GM21423 (cell line): Measurements from ENCODE around the gene BLMH.

Experiments used
- ATAC-seq: cut with Tn5 transposase; IDR thresholded peaks from one replicate; pipeline ENCODE4 v1.9.1; 2021; ENCODE audit warnings: mild to moderate bottlenecking, moderate library complexity; ENCODE audit not compliant: unreplicated experiment

The BLMH gene, protein sequence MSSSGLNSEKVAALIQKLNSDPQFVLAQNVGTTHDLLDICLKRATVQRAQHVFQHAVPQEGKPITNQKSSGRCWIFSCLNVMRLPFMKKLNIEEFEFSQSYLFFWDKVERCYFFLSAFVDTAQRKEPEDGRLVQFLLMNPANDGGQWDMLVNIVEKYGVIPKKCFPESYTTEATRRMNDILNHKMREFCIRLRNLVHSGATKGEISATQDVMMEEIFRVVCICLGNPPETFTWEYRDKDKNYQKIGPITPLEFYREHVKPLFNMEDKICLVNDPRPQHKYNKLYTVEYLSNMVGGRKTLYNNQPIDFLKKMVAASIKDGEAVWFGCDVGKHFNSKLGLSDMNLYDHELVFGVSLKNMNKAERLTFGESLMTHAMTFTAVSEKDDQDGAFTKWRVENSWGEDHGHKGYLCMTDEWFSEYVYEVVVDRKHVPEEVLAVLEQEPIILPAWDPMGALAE

DNA sequence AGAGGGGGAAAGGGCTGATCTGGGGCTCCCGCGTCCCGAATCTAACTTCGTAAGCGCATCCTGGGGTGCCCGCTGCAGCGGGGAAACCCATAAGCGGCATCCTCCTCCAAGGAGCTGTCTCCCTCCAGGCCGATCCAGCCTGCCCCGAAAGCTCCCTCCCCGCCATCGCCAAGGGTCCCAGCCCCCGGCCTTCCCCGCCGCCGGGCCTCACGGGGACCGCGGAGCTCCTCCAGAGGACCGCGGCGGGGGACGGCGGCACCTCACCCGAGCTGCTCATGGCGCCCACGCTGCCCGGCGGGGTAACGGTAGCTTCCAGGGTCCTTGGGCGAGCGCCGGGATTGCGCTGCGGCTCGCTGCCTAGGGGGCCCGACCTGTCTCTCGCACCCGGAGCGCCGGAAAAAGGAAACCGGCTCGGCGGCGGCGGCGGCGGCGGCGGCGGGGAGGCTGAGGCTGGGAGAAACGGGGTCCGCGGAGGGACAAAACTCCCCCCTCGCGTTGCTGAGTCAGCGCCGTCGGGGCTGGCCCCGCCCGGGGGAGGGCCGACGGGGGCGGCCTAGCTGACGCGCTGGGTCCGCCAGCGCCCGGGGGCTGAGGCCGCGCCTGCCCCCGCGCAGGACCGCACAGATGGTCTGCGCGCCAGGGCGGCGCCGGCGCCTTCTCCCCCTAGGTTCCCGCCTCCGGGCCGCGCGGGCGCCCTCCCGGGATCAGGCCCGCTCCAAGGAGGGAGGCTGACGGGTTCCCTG, at the start of gene BLMH:
Gene BLMH (minus strand): TSS at position 402 of the 743 bp plus-strand sequence. CDS start 125 bp downstream, at position 277.
- peak; percentile 79 for ATAC-seq

DNA sequence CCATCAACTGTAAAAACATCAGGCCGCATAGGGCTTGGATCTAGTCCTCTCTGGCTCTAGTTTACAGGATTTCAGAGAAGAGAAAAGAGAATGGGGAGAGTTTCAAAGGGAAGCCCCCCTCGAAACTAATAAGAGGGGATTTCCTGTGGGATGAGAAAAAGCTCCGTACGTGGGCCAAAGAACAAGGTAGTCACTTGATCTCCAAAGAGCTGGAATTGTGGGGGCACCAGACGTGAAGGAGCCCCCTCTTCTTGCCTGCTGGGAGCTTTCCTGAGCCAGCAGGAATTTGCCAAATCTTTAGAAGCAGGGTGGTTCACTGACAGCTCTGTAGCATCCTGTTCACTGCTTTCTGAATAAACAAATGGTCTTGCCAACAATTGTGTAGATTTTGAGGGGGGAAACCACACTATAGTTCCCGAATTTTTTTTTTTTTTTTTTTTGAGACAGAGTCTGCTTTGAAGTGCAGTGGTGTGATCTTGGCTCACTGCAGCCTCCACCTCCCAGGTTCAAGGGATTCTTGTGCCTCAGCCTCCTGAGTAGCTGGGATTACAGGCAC, 49.1 kb upstream of the BLMH start:
- ATAC-seq: no peak

DNA sequence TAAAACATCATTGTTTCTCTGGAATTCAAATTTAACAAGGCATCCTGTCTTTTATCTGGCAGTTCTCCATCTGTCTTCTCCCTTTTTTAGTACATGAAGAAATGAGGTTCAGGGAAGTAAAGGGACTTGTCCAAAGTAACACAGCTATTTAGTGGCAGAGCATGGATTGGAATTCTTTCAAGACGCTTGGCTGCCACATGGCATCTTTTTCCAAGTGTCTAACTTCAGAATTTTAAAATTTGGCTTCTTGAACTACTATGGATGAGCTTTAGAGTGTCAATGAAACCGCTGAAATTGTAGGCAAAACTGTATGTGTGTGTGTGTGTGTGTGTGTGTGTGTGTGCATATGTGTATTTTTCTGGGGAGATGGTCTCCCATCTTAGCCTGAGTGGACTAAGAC, 47.3 kb upstream of the BLMH start:
- no peak for ATAC-seq

DNA sequence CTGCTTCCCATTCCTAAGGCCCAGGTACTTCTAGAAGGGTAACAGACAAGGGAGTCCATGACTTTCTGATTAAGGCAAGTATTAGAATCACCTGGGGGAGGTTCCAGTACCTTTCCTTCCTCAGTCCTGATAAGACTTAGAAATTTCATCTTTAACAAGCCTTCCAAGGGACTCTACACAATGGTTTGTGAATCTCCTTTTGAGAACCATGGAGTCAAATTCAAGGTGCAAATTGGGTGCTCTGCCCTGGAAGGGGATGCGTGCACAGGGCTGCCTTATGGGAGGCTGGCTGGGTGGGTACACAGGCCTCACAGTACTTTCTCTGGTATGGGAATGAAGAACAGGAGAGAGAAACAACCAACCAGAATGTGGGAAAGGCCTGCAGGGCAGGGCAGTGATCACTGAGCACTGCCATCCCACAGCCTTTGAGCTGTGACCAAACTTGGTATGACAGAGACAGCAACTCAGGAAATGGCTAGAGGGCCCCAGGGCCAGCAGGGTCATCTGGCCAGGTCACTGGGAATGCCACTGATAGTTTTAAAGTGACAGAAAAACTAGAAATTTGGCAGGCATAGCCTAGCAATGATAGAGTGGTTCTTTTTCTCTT, 45.8 kb upstream of the BLMH start:
- ATAC-seq: no peak

DNA sequence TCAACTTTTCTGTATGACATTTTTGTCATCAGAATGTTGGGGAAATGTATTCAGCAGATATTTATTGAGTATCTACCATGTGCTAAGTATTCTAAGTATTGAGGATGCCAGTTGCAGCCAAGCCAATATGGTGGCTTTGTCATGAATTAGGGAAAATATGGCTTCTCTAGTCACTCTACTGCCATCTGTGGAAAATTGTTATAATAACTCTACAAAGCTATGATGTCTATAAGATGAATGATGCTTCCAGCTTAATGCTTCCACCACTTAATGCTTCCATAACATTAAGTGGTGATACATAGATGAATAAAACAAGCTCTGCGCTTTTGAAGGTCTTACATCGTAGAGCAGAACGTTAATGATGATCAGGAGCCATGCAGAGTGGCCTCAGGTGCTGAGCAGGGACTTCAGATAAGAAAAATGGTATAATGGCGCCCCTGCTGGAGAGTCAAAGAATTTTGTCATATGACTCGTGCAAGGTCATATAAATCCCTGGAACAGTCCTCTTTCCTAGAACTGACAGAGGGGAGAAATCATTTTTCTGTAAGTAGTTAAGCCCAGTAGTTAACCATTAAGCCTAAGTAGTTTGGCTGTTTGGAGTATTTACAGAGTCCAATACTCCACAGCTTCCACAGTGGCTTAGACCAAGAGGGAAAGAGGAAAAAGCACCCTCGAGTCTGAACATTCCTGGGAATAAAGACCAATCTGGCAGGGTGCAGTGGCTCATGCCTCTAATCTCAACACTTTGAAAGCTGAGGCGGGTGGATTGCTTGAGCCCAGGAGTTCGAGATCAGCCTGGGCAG, 44.8 kb upstream of the BLMH start:
- ATAC-seq: no peak

DNA sequence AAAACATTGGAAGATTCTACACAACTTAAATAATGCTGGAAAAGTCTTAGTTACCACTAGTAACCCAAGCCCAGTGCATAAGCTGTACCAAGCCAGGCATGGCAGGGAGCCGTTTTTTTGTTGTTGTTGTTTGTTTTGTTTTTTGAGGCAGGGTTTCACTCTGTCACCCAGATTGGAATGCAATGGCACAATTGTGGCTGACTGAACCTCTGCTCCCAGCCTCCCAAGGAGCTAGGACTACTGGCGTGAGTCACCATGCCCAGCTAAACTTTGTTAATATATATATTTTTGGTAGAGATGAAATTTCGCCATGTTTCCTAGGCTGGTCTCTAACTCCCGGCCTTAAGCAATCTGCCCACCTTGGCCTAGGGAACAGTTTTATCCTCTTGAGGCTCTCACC, 42.7 kb upstream of the BLMH start:
- no peak for ATAC-seq

DNA sequence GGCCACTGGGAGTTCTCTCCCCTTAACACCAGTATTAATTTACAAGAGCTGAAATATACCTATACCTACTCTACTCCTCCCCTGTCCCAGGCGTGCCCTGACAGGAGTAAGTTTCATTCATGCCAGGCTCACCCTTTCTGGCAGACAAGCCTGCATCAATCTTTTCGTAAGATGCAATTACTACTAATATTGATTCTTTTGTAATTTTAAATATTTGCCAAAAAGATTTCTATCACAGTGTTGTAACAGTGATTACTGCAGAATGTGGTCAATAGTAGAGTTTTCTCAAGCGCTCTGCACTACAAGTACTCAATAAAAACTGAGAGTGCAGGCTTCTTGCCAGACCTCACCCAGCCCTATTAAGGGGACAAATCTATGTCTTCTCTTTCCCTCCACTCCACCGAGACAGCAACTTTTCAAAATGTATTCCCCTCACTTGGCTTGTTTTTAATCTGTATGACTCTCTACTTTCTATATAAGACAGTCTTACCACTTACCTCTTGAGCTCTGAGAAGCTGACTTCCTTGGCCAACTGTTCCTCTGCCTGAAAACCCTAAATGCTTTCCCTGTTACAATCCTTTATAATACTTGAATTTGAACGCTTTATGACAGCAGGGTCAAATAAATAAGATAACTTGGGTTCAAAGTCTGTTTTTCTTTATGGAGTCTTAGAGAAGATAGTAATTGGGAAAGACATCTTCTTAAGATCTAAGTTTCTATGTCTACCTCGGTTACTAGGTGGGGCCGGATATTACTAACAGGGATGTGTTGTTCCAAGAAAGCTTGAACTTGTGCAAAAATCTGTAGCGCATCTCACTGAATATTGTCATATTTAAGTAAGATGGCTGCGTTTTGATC, 42.0 kb upstream of the BLMH start, which contains the start of gene TMIGD1:
Gene TMIGD1 (minus strand): TSS at position 555 of the 858 bp plus-strand sequence. CDS start 1,924 bp downstream, outside the sequence.
- no peak for ATAC-seq

DNA sequence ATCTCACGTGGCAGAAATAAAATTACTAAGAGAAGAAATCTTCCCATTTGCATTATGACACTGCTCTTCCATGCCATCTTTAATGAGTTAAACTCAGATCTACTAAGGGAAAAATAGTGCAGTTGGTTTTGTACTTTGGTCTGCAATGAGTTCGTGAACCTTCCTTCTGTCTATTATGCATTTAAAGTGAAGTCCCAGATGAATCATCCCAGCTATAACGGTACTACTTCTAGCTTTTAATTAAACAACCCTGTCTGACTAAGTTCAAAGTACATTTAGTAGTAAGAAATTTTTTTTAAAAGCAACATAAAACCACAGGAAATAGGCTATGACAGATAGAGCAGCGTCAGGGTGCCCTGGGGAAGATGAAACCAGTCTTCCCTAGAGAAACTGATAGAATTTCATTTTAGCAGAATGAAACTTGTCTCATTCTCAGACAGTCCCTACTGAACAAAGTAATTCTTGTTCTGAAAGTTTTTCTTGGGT, 40.4 kb upstream of the BLMH start:
- peak; percentile 70 for ATAC-seq

DNA sequence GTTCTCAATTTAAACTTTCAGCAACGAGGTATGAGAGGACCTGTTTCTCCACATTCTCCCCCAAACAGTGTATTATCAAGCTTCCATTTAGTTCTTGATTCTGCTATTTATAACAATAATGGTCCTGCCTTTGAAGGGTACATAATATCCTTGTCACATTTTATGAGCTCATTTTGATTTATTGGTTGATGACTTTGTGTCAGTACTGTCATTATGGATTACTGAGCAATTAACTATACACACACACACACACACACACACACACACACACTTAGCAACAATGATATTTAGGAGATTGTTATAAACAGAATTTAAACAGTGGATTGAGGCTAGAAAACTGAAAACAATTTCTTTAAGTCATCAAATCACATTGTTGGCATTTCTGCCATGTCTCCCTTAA, 35.1 kb upstream of the BLMH start:
- ATAC-seq: no peak

DNA sequence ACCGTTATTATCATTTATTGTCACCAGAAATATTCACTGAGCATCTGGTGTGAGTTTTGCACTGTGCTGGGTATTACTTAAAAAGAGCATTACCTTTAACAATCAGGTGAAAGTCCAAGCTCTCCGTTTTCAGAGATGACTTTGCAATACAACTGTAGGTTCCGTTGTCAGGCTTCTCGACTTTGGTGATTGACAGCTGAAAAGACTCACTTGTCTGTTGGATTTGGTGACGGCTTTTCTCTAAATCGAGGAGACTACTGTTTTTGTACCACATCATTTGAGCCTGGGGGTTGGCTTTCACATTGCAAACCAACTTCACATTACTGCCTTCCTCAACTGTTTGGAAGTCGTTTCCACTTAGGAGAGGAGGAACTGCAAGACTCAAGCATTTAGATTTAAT, 33.0 kb upstream of the BLMH start:
- ATAC-seq: no peak

DNA sequence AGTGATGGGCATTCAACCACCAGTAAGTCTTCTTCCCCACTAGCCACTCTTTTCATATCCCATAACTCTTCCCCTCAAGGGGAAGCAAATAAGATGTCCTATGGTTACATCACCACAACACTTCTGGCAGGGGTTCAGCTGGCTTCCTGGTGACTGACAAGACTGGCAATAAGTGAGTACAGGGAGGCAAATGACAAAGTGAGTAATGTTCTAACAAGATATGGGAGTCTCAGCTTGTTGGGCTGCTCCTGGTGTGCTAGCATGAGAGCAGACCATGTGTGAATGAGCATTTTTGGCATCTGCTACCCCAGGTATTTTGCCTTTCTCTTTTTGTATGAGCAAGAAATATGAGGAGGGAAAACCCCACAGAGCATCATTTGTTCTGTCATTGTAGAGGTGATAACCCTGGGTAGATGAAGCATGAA, 32.2 kb upstream of the BLMH start:
- ATAC-seq: no peak

DNA sequence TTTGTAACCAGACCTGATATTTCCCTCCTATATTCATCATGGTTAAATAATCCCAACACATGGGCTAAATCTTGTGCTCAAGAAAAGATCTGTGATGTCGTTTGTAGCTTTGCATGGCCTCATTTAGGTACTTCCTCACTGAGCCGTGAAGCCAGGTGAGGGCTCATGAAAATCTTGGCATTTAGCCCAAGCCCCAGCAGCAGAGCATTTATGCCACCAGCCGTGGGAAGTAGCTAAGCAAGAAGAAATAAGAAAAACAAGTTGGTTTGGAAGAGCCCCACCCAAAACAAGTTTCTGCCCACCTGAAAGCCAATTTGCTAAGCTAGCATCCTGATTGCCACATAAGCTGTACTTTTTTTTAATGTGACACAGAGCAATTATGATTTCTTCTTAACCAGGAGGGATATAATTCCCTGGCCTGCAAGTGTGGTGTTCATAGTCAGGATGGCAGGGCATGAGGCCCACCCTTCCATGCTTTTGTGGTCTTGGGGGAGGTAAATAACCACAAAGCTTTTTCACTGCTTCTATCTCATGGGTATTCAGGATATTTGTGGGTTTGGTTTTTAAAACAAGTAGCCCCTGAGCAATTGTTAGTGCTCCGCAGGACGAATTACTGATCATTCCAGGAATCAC, 31.6 kb upstream of the BLMH start:
- ATAC-seq: no peak

DNA sequence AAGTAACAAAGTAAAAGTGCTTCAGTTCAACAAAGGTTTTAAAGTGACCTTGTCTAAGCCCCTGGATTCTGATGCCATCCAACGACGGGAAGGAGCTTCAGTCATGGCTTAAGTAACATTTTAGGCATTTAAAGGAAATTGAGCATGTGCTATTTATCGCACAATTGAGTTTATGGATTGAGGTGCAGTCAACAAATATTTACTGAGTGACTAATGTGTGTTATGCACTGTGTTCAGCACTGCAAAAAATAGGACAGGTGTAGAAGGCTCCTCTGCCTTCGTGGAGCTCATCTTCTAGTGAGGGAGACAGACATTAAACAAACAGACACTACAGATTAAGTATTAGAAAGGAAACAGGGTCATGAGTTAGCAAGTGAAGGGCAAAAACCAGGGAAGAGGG, 29.6 kb upstream of the BLMH start:
- ATAC-seq: no peak

DNA sequence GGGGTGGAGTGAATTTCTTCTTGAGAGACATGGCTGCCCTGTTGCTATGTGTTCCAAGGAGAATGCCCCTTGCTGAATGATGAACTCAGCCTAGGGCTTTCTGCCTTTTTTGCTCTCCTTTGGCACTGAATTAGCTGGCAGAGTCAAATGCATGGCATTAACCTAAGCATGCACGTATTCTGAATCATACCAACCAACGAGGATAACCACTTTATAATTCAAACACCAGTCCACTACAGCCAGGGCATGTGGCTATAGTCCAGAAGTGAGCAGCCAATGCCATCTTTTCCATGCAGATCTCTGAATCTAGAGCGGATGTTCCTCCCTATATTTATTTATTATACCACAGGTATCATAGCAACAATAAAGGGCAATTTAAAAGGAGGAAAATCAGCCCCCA, 26.4 kb upstream of the BLMH start:
- ATAC-seq: no peak

DNA sequence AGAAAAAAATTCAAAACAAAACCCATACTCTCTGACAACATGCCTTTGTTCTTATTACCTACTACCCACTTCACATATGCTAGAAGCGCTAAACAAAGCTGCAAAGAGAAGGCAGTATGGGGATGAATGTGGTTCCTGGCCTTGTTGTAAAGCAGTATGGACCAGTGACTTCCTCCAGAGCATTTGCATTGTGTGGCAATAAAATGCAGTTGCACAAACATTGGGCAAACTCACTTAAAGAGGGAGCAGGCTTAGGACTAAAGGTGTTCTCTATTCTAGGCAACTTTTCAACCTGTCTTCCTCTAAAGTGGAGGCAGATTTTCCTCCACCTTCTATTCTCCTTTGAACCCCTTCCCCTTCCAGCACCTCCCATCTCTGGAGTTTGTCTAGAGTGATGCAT, 25.0 kb upstream of the BLMH start:
- no peak for ATAC-seq

DNA sequence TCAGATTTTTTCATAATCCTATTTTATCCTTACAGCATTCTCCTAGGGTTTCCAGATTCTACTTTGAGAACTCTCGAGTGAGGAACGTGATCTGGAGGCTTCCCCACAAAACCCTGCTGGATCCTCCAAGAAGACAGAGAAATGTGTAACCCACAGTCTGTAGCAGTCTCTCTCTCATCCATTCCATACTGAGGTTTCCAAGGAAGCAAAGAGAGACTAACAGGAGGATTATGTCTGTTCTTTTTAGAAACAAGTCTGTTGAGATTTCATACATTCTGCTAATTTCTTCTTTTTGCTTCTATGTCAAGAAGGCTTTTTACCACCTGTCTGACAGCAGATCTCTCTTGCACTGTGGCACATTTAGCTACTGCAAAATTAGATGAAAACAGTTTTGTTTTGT, 23.4 kb upstream of the BLMH start:
- no peak for ATAC-seq

DNA sequence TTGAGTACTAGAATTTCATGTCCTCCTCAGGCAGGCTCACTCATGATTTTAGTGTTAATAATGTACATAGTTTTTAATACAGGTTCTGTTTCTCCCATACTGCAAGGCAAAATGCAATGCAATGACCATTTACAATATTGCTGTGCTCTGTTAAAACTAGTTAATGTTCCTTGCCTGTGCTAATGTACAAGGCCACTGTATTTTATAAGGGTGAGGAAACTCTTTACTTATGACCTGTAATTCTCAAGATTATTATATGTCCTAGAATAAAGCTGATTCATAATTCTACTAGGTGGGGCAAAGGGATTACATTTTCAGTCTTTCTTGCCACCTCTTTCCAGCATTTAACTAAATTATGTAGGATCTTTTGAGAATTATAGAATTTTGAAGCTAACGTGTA, 22.7 kb upstream of the BLMH start:
- no peak for ATAC-seq

DNA sequence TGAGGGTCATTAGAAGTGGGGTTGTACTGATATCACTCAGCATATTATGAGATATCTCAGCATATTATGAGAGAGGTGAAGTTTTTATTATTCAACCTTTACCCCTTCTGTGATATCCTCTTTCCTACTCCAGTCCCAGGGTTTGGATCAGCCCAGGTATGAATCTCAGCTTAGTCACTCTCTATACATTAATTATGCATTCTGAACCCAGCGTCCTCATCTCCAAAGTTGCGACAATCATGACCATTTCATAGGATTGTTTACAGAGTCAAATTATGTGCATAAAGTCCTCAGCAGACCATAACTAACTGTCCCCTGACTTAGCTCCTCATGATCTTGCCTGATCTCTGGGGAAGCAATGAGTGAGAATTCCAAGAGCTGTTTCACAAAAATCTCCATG, 20.5 kb upstream of the BLMH start:
- no peak for ATAC-seq

DNA sequence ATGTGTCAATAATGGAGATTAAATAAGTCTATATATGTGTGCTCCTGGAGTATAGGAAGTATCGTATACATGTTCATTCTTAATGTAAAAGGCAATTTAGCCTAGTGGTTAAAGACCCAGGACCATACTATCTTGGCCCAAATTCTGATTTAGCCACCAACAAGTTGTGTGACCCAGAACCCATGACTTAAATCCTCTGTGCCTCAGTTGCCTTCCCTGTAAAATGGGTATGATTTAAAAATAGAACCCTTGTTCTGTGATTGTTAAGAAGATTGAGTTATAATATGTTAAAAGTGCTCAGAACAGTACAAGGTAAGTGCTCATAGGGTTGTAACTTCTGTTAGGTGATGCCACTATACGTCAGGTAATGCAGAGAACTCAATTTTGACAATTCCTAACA, 18.8 kb upstream of the BLMH start:
- ATAC-seq: no peak
